H9 (cell line): Measurements from ENCODE around the gene HRNR. TPM values are rescaled to one million over a fixed set of nuclear protein-coding genes. Genes with fewer than 3 reads are reported as not detected.
"Not testable (repeated sequence)": the region's sequence is repeated elsewhere in the genome, so short reads cannot be mapped to it uniquely, and the experiment has no call there.

Experiments used
- DNase-seq: peaks from one replicate; pipeline ENCODE4 v3.0.0-alpha.2; 2017
- H2AFZ ChIP-seq: one replicate; pipeline ENCODE4 v1.6.1; 2013; ENCODE audit warnings: mild to moderate bottlenecking, low read length, control low read depth, moderate library complexity
- H2AK5ac ChIP-seq: 2 replicates; pipeline ENCODE4 v1.6.1; 2013; ENCODE audit warnings: low read length, control low read depth, mixed read lengths; ENCODE audit not compliant: insufficient read length
- H2BK120ac ChIP-seq: one replicate; pipeline ENCODE4 v1.6.1; 2013; ENCODE audit warnings: low read depth, mild to moderate bottlenecking, low read length, control low read depth, inconsistent platforms; ENCODE audit not compliant: poor library complexity, severe bottlenecking
- H2BK12ac ChIP-seq: 2 replicates; pipeline ENCODE4 v1.6.1; 2013; ENCODE audit warnings: low read length, control low read depth, mixed read lengths, low read depth; ENCODE audit not compliant: insufficient read length
- H2BK15ac ChIP-seq: 2 replicates; pipeline ENCODE4 v1.6.1; 2013; ENCODE audit warnings: low read depth, low read length, control low read depth
- H2BK20ac ChIP-seq: one replicate; pipeline ENCODE4 v1.6.1; 2013; ENCODE audit warnings: low read depth, mild to moderate bottlenecking, low read length, control low read depth, inconsistent platforms; ENCODE audit not compliant: poor library complexity, severe bottlenecking
- H2BK5ac ChIP-seq: 2 replicates; pipeline ENCODE4 v1.6.1; 2013; ENCODE audit warnings: low read length, control low read depth, mixed read lengths; ENCODE audit not compliant: insufficient read length
- H3K14ac ChIP-seq: 2 replicates; pipeline ENCODE4 v1.6.1; 2013; ENCODE audit warnings: low read length, control low read depth; ENCODE audit not compliant: insufficient read depth
- H3K18ac ChIP-seq: 2 replicates; pipeline ENCODE4 v1.6.1; 2013; ENCODE audit warnings: low read depth, mild to moderate bottlenecking, mixed read lengths, low read length, control low read depth; ENCODE audit not compliant: insufficient read length
- H3K23ac ChIP-seq: 2 replicates; pipeline ENCODE4 v1.6.1; 2013; ENCODE audit warnings: low read length, control low read depth, mixed read lengths, low read depth; ENCODE audit not compliant: insufficient read length
- H3K23me2 ChIP-seq: 2 replicates; pipeline ENCODE4 v1.6.1; 2013; ENCODE audit warnings: low read depth, mild to moderate bottlenecking, mixed read lengths, low read length, control low read depth; ENCODE audit not compliant: insufficient read length, poor library complexity, severe bottlenecking
- H3K27ac ChIP-seq: 2 replicates; pipeline ENCODE4 v1.5.1; 2013; ENCODE audit warnings: low read length, control low read depth, mixed read lengths, low read depth; ENCODE audit not compliant: insufficient read length
- H3K27me3 ChIP-seq: 2 replicates; pipeline ENCODE4 v1.6.1; 2013; ENCODE audit warnings: low read length, control low read depth, inconsistent platforms; ENCODE audit not compliant: insufficient read depth
- H3K4ac ChIP-seq: 2 replicates; pipeline ENCODE4 v1.6.1; 2013; ENCODE audit warnings: low read depth, mild to moderate bottlenecking, control low read depth, inconsistent platforms, low read length, moderate library complexity
- H3K4me1 ChIP-seq: 2 replicates; pipeline ENCODE4 v1.6.1; 2013; ENCODE audit warnings: low read length, control low read depth, inconsistent platforms; ENCODE audit not compliant: insufficient read depth
- H3K4me2 ChIP-seq: 2 replicates; pipeline ENCODE4 v1.6.1; 2013; ENCODE audit warnings: low read length, control low read depth, mixed read lengths; ENCODE audit not compliant: insufficient read length, insufficient read depth
- H3K56ac ChIP-seq: 2 replicates; pipeline ENCODE4 v1.6.1; 2013; ENCODE audit warnings: low read depth, mild to moderate bottlenecking, mixed read lengths, low read length, control low read depth; ENCODE audit not compliant: insufficient read length
- H3K79me1 ChIP-seq: 2 replicates; pipeline ENCODE4 v1.6.1; 2013; ENCODE audit warnings: low read depth, mild to moderate bottlenecking, moderate library complexity, low read length, control low read depth, inconsistent platforms; ENCODE audit not compliant: insufficient read depth, poor library complexity, severe bottlenecking
- H3K79me2 ChIP-seq: 2 replicates; pipeline ENCODE4 v1.6.1; 2013; ENCODE audit warnings: low read length, control low read depth, inconsistent platforms; ENCODE audit not compliant: insufficient read depth
- H3K9ac ChIP-seq: 2 replicates; pipeline ENCODE4 v1.6.1; 2013; ENCODE audit warnings: low read length, control low read depth, mixed read lengths; ENCODE audit not compliant: insufficient read length; ENCODE audit errors: extremely low read depth
- H3K9me3 ChIP-seq: one replicate; pipeline ENCODE4 v1.6.1; 2013; ENCODE audit warnings: low read depth, low read length, inconsistent platforms; ENCODE audit not compliant: control insufficient read depth
- H3T11ph ChIP-seq: one replicate; pipeline ENCODE4 v1.6.1; 2013; ENCODE audit warnings: mild to moderate bottlenecking, low read length, control low read depth, inconsistent platforms
- H4K20me1 ChIP-seq: one replicate; pipeline ENCODE4 v1.6.1; 2013; ENCODE audit not compliant: control insufficient read depth, insufficient read length, insufficient read depth
- H4K5ac ChIP-seq: 2 replicates; pipeline ENCODE4 v1.6.1; 2013; ENCODE audit warnings: low read depth, mild to moderate bottlenecking, mixed read lengths, low read length, control low read depth; ENCODE audit not compliant: insufficient read length
- H4K8ac ChIP-seq: replicated peaks from 2 replicates; pipeline ENCODE4 v1.6.1; 2013; ENCODE audit warnings: low read length, control low read depth, mixed read lengths, low read depth; ENCODE audit not compliant: insufficient read length
- H4K91ac ChIP-seq: 2 replicates; pipeline ENCODE4 v1.6.1; 2013; ENCODE audit warnings: low read depth, mild to moderate bottlenecking, moderate library complexity, mixed read lengths, low read length, control low read depth; ENCODE audit not compliant: insufficient read length
- H3K27ac Mint-ChIP-seq, 3 experiments: 2 replicates in 2 of 3; 3 replicates in 1 of 3; pipeline ENCODE4 v1.8.0; 2020 to 2021; ENCODE audit warnings: mixed read lengths in 3 of 3, mild to moderate bottlenecking in 1 of 3, moderate library complexity in 1 of 3
- H3K27me3 Mint-ChIP-seq: 2 replicates; pipeline ENCODE4 v1.8.0; 2021; ENCODE audit warnings: low read depth, mild to moderate bottlenecking, moderate library complexity, mixed read lengths
- H3K36me3 Mint-ChIP-seq, 3 experiments: 2 replicates in 2 of 3; 3 replicates in 1 of 3; pipeline ENCODE4 v1.8.0; 2020 to 2021; ENCODE audit warnings: low read depth in 3 of 3, mixed read lengths in 3 of 3; ENCODE audit not compliant: insufficient read depth in 1 of 3
- H3K4me1 Mint-ChIP-seq, 2 experiments: 2 replicates each; pipeline ENCODE4 v1.8.0; 2020; ENCODE audit warnings: mixed read lengths in 2 of 2
- H3K4me3 Mint-ChIP-seq, 2 experiments: 2 replicates in 1 of 2; 3 replicates in 1 of 2; pipeline ENCODE4 v1.8.0; 2020 to 2021; ENCODE audit warnings: mild to moderate bottlenecking in 2 of 2, mixed read lengths in 2 of 2, moderate library complexity in 1 of 2
- H3K9me3 Mint-ChIP-seq, 2 experiments: 2 replicates in 1 of 2; 3 replicates in 1 of 2; pipeline ENCODE4 v1.8.0; 2020; ENCODE audit warnings: mild to moderate bottlenecking in 2 of 2, mixed read lengths in 2 of 2, moderate library complexity in 1 of 2
- WGBS: extraction: QIAGEN DNeasy Blood & Tissue Kit; methylation state at CpG from one replicate; pipeline ENCODE4 v1.1.7; 2013; ENCODE audit warnings: missing lambda C conversion rate, low lambda C conversion rate, mixed read lengths; ENCODE audit not compliant: insufficient read length; ENCODE audit errors: extremely low coverage; 5-methylcytosine and 5-hydroxymethylcytosine counted together
- total RNA-seq: library from RNA; stranded (reverse); gene quantifications from 2 replicates; pipeline ENCODE4 v1.2.1, GENCODE V29; 2021
- TF ChIP-seq, protein P1 (sequence below): fragments of 200-600 bp; sonication (generic); conservative IDR thresholded peaks from 3 replicates; pipeline ENCODE4 v1.8.0; 2021; ENCODE audit warnings: antibody characterized with exemption, mild to moderate bottlenecking

The HRNR gene
- total RNA-seq, 1 experiment from 2014 or later, result not detected

DNA sequence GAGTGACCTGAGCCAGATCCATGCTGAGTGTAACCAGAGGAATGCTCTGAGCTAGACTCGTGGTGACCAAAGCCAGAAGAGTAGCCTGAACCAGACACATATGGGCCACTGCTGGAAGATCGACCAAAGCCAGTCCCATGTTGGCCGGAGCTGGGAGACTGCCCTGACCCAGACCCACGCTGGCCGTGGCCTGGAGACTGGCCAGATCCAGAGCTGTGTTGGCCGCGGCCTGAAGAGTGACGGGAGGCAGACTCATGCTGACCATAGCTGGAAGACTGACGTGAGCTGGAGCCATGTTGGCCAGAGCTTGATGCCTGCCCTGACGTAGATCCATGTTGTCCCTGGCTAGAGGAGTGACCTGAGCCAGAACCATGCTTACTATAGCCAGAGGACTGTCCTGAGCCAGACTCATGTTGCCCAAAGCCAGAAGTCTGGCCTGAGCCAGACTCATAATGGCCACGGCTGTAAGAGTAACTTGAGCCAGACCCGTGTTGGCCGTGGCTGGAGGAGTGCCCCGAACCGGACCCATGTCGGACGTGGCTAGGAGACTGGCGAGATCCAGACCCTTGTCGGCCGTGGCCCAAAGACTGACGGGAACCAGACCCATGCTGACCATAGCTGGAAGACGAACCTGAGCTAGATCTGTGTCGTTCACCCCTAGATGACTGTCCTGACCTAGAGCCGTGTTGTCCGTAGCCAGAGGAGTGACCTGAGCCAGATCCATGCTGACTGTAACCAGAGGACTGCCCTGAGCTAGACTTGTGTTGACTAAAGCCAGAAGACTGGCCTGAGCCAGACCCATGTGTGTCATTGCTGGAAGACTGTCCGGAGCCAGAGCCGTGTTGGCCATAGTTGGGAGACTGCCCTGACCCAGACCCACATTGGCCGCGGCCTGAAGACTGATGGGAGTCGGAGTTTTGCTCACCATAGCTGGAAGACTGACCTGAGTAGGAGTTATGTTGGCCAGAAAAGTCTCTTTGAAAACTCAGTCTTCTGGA, 3.5 kb downstream of the HRNR start:
- H3K4ac ChIP-seq, result no peak overlapping the region
- no peaks in the 10 kb centered on the region for H3K4me1 ChIP-seq
- no peaks in the 10 kb centered on the region for H3K23me2 ChIP-seq
- H4K20me1 ChIP-seq, result no peaks in the 10 kb centered on the region
- H3K23ac ChIP-seq, result no peak overlapping the region
- peaks cover 71% of the 10 kb centered on the region in 2 experiments for H3K9me3 Mint-ChIP-seq
- no peak overlapping the region for H3K9ac ChIP-seq
- H3K56ac ChIP-seq, result no peak overlapping the region
- no peak overlapping the region for H2BK20ac ChIP-seq
- no peak overlapping the region for H4K8ac ChIP-seq
- no peak overlapping the region for H2AFZ ChIP-seq
- H3T11ph ChIP-seq, result no peak overlapping the region
- no peaks in the 10 kb centered on the region for H3K79me2 ChIP-seq
- no peak overlapping the region for H4K91ac ChIP-seq
- no peaks in the 10 kb centered on the region for H3K27me3 ChIP-seq
- H3K27ac ChIP-seq, result no peak overlapping the region
- TF ChIP-seq, protein P1, sequence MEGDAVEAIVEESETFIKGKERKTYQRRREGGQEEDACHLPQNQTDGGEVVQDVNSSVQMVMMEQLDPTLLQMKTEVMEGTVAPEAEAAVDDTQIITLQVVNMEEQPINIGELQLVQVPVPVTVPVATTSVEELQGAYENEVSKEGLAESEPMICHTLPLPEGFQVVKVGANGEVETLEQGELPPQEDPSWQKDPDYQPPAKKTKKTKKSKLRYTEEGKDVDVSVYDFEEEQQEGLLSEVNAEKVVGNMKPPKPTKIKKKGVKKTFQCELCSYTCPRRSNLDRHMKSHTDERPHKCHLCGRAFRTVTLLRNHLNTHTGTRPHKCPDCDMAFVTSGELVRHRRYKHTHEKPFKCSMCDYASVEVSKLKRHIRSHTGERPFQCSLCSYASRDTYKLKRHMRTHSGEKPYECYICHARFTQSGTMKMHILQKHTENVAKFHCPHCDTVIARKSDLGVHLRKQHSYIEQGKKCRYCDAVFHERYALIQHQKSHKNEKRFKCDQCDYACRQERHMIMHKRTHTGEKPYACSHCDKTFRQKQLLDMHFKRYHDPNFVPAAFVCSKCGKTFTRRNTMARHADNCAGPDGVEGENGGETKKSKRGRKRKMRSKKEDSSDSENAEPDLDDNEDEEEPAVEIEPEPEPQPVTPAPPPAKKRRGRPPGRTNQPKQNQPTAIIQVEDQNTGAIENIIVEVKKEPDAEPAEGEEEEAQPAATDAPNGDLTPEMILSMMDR, result no peak
- no peak overlapping the region for H3K27ac Mint-ChIP-seq
- H4K5ac ChIP-seq, result no peak overlapping the region
- peaks cover 15 to 41% (median 16%) of the 10 kb centered on the region in 3 experiments; a peak in 6 of 7 replicates for H3K36me3 Mint-ChIP-seq
- H3K4me1 Mint-ChIP-seq, result no peaks in the 10 kb centered on the region
- H3K4me3 Mint-ChIP-seq, result no peak overlapping the region
- H3K9me3 ChIP-seq, result peaks cover 69% of the 10 kb centered on the region
- H3K18ac ChIP-seq, result no peak overlapping the region
- no peak overlapping the region for H2AK5ac ChIP-seq
- H2BK5ac ChIP-seq, result no peak overlapping the region
- H2BK120ac ChIP-seq, result no peak overlapping the region
- no peak overlapping the region for H2BK12ac ChIP-seq
- no peaks in the 10 kb centered on the region for H3K79me1 ChIP-seq
- no peak overlapping the region for H2BK15ac ChIP-seq
- no peak overlapping the region for H3K4me2 ChIP-seq
- H3K14ac ChIP-seq, result no peak overlapping the region
- H3K27me3 Mint-ChIP-seq, result peaks cover 3% of the 10 kb centered on the region; the same call in 1 of the 2 replicates
- DNase-seq, result no peak
- no CpG with 5 or more reads among the region's 30 CpGs for WGBS

DNA sequence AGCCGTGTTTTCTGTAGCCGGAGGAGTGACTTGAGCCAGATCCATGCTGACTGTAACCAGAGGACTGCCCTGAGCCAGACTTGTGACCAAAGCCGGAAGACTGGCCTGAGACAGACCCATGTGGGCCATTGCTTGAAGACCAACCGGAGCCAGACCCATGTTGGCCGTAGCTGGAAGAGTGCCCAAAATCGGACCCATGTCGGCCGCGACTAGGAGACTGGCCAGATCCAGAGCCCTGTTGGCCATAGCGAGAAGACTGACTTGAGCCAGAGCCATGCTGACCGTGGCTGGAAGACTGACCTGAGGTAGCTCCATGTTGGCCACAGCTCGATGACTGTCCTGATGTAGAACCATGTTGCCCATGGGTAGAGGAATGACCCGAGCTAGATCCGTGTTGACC, 4.6 kb downstream of the HRNR start:
- H3K9me3 ChIP-seq, result peaks cover 62% of the 10 kb centered on the region
- H3K27me3 Mint-ChIP-seq, H2AK5ac ChIP-seq, DNase-seq, H3K79me1 ChIP-seq, H3K4me3 Mint-ChIP-seq, H2AFZ ChIP-seq, H4K20me1 ChIP-seq, H3T11ph ChIP-seq, H2BK12ac ChIP-seq, H3K4me2 ChIP-seq, H3K18ac ChIP-seq, H3K23ac ChIP-seq, H2BK120ac ChIP-seq, H3K27ac Mint-ChIP-seq, H3K27ac ChIP-seq, H3K23me2 ChIP-seq, H4K91ac ChIP-seq, H3K9ac ChIP-seq, H3K56ac ChIP-seq, H4K5ac ChIP-seq, H2BK20ac ChIP-seq, H2BK5ac ChIP-seq, H3K14ac ChIP-seq, H3K4me1 ChIP-seq, H3K27me3 ChIP-seq, H3K4ac ChIP-seq, H4K8ac ChIP-seq, H3K4me1 Mint-ChIP-seq, H3K79me2 ChIP-seq, H2BK15ac ChIP-seq: not testable (repeated sequence)
- peaks cover 14 to 40% (median 16%) of the 10 kb centered on the region in 3 experiments; a peak in 6 of 7 replicates for H3K36me3 Mint-ChIP-seq
- peaks cover 62% of the 10 kb centered on the region in 2 experiments for H3K9me3 Mint-ChIP-seq
- no CpG with 5 or more reads among the region's 14 CpGs for WGBS
